C4-2B (cell line): Measurements from ENCODE around the gene LRP2.

ENCODE experiments used
- H3K27ac ChIP-seq: fragments of 450-650 bp; 2 replicates; pipeline ENCODE4 v1.5.1; 2017
- ZFX ChIP-seq: fragments of 450-650 bp; IDR thresholded peaks from 2 replicates; pipeline ENCODE4 v1.6.1; 2017
- TF ChIP-seq, protein P1 (sequence below): fragments of 450-650 bp; conservative IDR thresholded peaks from 2 replicates; pipeline ENCODE4 v1.5.1; 2017; ENCODE audit warnings: mild to moderate bottlenecking

The LRP2 gene

DNA sequence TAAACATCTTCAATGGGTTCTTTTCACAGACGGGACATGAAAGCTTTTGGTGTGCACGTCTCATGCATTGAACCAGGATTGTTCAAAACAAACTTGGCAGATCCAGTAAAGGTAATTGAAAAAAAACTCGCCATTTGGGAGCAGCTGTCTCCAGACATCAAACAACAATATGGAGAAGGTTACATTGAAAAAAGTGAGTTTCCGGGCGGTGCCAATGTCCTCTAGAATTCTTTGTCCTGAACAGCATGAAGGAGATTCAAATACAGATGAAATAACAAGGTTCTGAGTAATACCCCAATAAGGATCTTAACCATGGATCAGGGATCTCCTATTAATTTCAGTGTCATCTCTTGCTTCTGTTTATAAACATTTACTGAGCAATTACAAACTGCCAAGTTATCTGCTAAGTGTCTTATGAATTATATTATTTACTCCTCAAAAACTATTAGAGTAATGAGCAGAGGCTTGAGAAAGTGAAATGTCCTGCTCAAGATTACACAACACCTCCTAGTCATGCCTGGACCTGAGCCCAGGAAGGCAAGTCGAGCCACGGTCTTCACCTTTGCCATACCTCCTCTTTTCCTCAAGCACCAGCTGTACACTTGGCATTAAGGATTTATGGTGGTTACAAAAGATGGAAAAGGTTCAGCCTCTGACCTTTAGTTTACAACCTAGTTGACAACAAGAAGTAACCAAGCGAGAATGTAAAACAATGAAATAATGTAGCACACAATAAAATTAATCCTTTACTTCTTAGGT lies 270.4 kb downstream of the LRP2 start:
- H3K27ac ChIP-seq: peak overlapping the region; percentile 47; the same call in 1 of the 2 replicates
- TF ChIP-seq ZFX: no peak
- TF ChIP-seq, protein P1, sequence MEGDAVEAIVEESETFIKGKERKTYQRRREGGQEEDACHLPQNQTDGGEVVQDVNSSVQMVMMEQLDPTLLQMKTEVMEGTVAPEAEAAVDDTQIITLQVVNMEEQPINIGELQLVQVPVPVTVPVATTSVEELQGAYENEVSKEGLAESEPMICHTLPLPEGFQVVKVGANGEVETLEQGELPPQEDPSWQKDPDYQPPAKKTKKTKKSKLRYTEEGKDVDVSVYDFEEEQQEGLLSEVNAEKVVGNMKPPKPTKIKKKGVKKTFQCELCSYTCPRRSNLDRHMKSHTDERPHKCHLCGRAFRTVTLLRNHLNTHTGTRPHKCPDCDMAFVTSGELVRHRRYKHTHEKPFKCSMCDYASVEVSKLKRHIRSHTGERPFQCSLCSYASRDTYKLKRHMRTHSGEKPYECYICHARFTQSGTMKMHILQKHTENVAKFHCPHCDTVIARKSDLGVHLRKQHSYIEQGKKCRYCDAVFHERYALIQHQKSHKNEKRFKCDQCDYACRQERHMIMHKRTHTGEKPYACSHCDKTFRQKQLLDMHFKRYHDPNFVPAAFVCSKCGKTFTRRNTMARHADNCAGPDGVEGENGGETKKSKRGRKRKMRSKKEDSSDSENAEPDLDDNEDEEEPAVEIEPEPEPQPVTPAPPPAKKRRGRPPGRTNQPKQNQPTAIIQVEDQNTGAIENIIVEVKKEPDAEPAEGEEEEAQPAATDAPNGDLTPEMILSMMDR: no peak

DNA sequence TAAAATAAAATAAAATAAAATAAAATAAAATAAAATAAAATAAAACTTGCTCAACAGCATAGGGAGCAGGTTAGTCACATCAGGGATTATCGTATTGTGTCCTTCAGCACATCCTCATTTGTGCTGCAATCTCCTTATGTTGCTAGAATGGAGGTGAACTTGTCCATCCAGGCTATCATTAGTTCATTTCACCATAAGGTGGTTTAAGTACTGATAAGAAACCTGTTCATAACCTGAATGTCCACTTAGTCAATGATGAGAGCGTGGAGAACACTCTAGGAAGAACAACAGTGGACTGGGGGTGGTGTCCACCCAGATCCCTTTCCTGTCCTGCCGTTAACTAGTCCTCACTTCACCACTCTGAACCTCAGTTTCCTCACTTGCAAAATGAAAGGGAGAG lies 271.1 kb downstream of the LRP2 start:
- TF ChIP-seq, protein P1: no peak
- TF ChIP-seq ZFX: no peak
- H3K27ac ChIP-seq: peak overlapping the region; percentile 47; the same call in 1 of the 2 replicates

DNA sequence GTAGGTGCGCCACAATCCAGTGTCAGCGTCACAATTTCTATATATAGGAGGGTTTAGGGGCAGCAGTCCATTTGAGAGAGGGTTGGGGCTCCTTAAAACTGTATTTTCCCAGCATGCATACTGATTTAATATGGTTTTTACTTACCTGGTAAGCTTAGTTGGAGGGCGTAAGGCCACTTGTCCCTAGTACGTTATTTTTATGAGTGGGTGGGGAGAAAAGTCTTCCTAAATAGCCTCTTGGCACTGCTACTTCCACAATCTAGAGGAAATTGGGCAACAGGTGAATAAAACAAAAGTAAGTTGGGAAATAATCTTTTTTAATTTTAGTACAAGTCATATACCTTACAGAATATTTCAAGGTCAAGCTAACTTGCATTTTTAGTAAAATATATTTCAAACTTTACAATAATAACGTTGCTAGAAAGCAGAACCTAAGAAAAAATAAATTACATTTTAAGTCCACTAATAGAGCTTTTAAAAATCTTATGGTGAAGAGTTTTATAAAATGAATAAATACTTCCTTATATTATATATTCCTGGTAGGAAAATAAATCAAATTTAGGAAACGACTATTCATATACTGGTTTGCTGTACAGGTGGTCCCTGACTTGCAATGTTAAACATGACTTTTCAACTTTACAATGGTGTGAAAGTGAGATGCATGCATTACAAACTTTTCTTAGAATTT lies 272.1 kb downstream of the LRP2 start:
- no peak for TF ChIP-seq ZFX
- TF ChIP-seq, protein P1: no peak
- no peak overlapping the region for H3K27ac ChIP-seq

DNA sequence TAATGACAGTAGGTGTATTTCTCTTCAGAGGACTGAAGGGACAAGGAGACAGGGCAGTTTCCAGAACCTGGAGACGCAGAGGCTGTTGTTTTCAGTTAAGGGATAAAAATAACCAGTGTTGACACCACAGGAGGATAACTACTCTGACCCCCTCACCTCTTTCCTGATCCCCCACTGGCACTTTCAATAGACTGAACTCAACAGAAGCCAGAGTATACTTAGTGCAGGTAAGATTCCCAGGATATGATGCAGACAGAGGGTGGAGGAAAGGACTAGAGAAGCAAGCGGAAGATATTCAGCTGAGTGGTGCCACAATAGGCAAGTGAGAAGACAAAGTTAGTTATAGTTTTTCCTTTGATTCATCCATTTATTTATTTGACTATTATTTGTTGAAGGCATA lies 273.2 kb downstream of the LRP2 start:
- TF ChIP-seq, protein P1: no peak
- TF ChIP-seq ZFX: no peak
- no peak overlapping the region for H3K27ac ChIP-seq

DNA sequence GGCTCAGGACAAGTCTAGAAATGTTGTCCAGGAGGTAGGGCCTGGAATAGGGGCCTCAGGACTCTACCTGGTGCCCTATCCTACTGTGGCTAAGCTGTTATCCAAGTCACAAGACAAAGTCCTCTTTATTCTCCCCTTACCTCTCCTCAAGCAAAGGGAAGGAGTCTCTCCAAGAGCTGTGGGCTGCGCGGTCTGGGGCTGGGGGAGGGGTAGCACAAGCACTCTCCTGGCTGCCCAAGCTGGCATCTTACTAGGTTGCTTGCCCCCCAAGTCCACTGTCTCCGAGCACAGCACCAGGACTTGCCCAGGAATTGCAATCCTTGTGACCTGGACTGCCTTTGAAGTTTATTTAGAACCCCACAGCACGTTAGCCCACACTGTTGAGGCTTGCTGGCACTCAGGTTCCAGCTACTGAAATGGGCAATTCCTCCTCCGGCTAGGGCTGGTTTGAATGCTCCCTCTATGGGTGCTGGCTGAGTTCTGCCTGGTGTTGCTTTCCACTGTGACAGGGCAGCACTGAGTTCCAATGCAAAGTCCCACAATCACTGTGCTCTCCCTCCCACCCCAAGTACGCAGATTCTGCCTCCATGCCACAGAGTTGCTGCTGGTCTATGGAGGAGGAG lies 274.5 kb downstream of the LRP2 start:
- TF ChIP-seq ZFX: no peak
- TF ChIP-seq, protein P1: no peak

DNA sequence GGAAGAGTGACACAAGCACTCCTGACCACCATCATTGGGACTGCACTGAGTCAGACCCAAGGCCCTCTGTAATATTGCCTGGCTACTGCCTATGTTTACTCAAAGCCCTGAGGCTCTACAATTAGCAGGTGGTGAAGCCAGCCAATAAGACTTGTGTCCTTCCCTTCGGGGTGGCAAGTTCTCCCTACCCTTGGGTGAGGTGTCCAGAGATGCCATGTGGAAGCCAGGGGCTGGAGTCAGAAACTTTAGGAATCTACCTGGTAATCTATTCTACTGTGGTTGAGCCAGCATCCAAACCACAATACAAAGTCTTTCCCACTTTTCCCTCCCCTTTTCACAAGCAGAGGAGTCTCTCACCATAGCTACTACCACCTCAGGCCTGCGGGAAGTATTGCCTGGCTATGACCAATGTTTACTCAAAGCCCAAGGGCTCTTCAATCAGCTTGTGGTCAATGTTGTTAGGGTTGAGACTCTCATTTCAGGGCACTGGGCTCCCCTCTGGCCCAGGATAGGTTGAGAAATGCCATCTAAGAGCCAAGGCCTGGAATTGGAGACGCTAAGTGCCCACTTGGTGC lies 275.4 kb downstream of the LRP2 start:
- H3K27ac ChIP-seq: peak overlapping the region; percentile 80
- TF ChIP-seq ZFX: no peak
- TF ChIP-seq, protein P1: no peak

More for the DNA sequence above, 274.5 kb downstream of the LRP2 start:
- peak overlapping the region; percentile 80 for H3K27ac ChIP-seq
